ENCODE measurements around the gene SAFB. TPM values are rescaled to one million over a fixed set of nuclear protein-coding genes. Genes with fewer than 3 reads are reported as not detected.

Gene SAFB
- total and polyA plus RNA-seq, 2 of the 13 experiments (the other 11 are each of a cell fraction or from before 2014, with no cell fraction given): 21.0 to 28.4 TPM

- TF ChIP-seq ZNF24 (IDR thresholded peaks at IDR 0.05): no peak
- no peak for TF ChIP-seq PHB2 (IDR thresholded peaks at IDR 0.05; ENCODE audit: partially characterized antibody)
- no peak for TF ChIP-seq ZNF567 (CRISPR knock-in tag; IDR thresholded peaks at IDR 0.05; ENCODE audit: borderline replicate concordance)
- TF ChIP-seq KAT8 (CRISPR knock-in tag; IDR thresholded peaks at IDR 0.05): peak; percentile 94
- TF ChIP-seq THAP9 (CRISPR knock-in tag; IDR thresholded peaks at IDR 0.05; ENCODE audit: borderline replicate concordance): peak; percentile 100
- TF ChIP-seq, protein P1, sequence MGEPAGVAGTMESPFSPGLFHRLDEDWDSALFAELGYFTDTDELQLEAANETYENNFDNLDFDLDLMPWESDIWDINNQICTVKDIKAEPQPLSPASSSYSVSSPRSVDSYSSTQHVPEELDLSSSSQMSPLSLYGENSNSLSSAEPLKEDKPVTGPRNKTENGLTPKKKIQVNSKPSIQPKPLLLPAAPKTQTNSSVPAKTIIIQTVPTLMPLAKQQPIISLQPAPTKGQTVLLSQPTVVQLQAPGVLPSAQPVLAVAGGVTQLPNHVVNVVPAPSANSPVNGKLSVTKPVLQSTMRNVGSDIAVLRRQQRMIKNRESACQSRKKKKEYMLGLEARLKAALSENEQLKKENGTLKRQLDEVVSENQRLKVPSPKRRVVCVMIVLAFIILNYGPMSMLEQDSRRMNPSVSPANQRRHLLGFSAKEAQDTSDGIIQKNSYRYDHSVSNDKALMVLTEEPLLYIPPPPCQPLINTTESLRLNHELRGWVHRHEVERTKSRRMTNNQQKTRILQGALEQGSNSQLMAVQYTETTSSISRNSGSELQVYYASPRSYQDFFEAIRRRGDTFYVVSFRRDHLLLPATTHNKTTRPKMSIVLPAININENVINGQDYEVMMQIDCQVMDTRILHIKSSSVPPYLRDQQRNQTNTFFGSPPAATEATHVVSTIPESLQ (CRISPR knock-in tag; conservative IDR thresholded peaks at IDR 0.05): no peak
- TF ChIP-seq FUBP1 (CRISPR knock-in tag; IDR thresholded peaks at IDR 0.05; ENCODE audit: borderline replicate concordance): 0 out of 2 replicates have a peak, but pooled peaks have one; percentile 66
- no peak; the same call in 1 of the 2 replicates for TF ChIP-seq GFI1 (CRISPR knock-in tag; IDR thresholded peaks at IDR 0.05; ENCODE audit: borderline replicate concordance)
- no peak for TF ChIP-seq RBAK (CRISPR knock-in tag; IDR thresholded peaks at IDR 0.05)
- no peak; the same call in 1 of the 2 replicates for TF ChIP-seq STAT6 (CRISPR knock-in tag; IDR thresholded peaks at IDR 0.05; ENCODE audit: borderline replicate concordance)
- TF ChIP-seq, protein P2, sequence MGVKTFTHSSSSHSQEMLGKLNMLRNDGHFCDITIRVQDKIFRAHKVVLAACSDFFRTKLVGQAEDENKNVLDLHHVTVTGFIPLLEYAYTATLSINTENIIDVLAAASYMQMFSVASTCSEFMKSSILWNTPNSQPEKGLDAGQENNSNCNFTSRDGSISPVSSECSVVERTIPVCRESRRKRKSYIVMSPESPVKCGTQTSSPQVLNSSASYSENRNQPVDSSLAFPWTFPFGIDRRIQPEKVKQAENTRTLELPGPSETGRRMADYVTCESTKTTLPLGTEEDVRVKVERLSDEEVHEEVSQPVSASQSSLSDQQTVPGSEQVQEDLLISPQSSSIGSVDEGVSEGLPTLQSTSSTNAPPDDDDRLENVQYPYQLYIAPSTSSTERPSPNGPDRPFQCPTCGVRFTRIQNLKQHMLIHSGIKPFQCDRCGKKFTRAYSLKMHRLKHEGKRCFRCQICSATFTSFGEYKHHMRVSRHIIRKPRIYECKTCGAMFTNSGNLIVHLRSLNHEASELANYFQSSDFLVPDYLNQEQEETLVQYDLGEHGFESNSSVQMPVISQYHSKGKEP (CRISPR knock-in tag; IDR thresholded peaks at IDR 0.05): 0 out of 2 replicates have a peak, but pooled peaks have one; percentile 69
- TF ChIP-seq POGZ (CRISPR knock-in tag; IDR thresholded peaks at IDR 0.05): peak; percentile 73
Observed at GRCh38 chr19:5690125-5690954, 67.5 kb downstream of the SAFB start, which contains the start of gene RPL36 (continued).
